PC-9 (cell line): ENCODE results near the gene PDE4D. TPM values are rescaled to one million over a fixed set of nuclear protein-coding genes. Genes with fewer than 3 reads are reported as not detected.

Experiments used
- BruUV-seq: library from RNA; stranded (reverse); fragments of 400-500 nt; replicated peaks from 2 replicates; lab custom pipeline; 2021; lab: Mats Ljungman, UMichigan
- CTCF ChIA-PET: fragments of 300-600 bp; sonication (Branson Sonifier 250); formaldehyde crosslinking; loops from one replicate; lab custom pipeline; 2022; ENCODE audit warnings: antibody characterized with exemption; lab: Charles Lee
- POLR2A ChIA-PET: fragments of 300-600 bp; sonication (Branson Sonifier 250); formaldehyde crosslinking; loops from one replicate; lab custom pipeline; 2022; ENCODE audit warnings: antibody characterized with exemption; ENCODE audit not compliant: unreplicated experiment; lab: Charles Lee
- DNase-seq, 2 experiments: peaks; one replicate each; pipeline versions ENCODE4 v3.0.0 to v3.0.0-alpha.2; 2015 to 2022; ENCODE audit warnings: mixed read lengths in 1 of 2
- H2AFZ ChIP-seq: fragments of 200-600 bp; sonication (generic); 2 replicates; pipeline ENCODE4 v1.8.1; 2017; ENCODE audit warnings: antibody characterized with exemption
- H3F3A ChIP-seq: fragments of 200-600 bp; sonication (generic); 2 replicates; pipeline ENCODE4 v1.8.1; 2017; ENCODE audit warnings: antibody characterized with exemption, mild to moderate bottlenecking, low read depth; ENCODE audit not compliant: insufficient read depth
- H3K27ac ChIP-seq: fragments of 200-600 bp; sonication (generic); 2 replicates; pipeline ENCODE4 v1.6.1; 2016; ENCODE audit warnings: mixed run types
- H3K27me3 ChIP-seq: fragments of 200-600 bp; sonication (generic); 2 replicates; pipeline ENCODE4 v1.6.1; 2016; ENCODE audit warnings: low read depth, mixed run types; ENCODE audit not compliant: insufficient read depth
- H3K36me3 ChIP-seq: fragments of 200-600 bp; sonication (generic); 2 replicates; pipeline ENCODE4 v1.6.1; 2016; ENCODE audit warnings: low read depth, mixed run types
- H3K4me1 ChIP-seq: fragments of 200-600 bp; sonication (generic); replicated peaks from 2 replicates; pipeline ENCODE4 v1.6.1; 2016; ENCODE audit warnings: mixed run types; ENCODE audit not compliant: insufficient read depth
- H3K4me2 ChIP-seq: fragments of 200-600 bp; sonication (generic); 2 replicates; pipeline ENCODE4 v1.6.1; 2017; ENCODE audit warnings: mixed run types
- H3K4me3 ChIP-seq: fragments of 200-600 bp; sonication (generic); 2 replicates; pipeline ENCODE4 v1.6.1; 2016; ENCODE audit warnings: mixed run types
- H3K79me2 ChIP-seq: fragments of 200-600 bp; sonication (generic); 2 replicates; pipeline ENCODE4 v1.6.1; 2017; ENCODE audit warnings: low read depth, mixed run types
- H3K9me2 ChIP-seq: fragments of 200-600 bp; sonication (generic); 2 replicates; pipeline ENCODE4 v1.8.1; 2017; ENCODE audit warnings: mild to moderate bottlenecking; ENCODE audit not compliant: insufficient read depth
- H3K9me3 ChIP-seq: fragments of 200-600 bp; sonication (generic); 2 replicates; pipeline ENCODE4 v1.8.1; 2016; ENCODE audit warnings: low read depth; ENCODE audit not compliant: insufficient read depth
- H4K20me1 ChIP-seq: fragments of 200-600 bp; sonication (generic); 2 replicates; pipeline ENCODE4 v1.8.1; 2017; ENCODE audit not compliant: insufficient read depth
- CTCF ChIP-seq: fragments of 200-600 bp; sonication (generic); conservative IDR thresholded peaks from 2 replicates; pipeline ENCODE4 v1.6.1; 2017; ENCODE audit warnings: mixed run types, antibody characterized with exemption, mild to moderate bottlenecking, moderate library complexity
- EZH2 ChIP-seq: fragments of 200-600 bp; sonication (generic); IDR thresholded peaks from 2 replicates; pipeline ENCODE4 v1.8.0; 2017; ENCODE audit warnings: antibody characterized with exemption, low read depth
- intact Hi-C: fragments of 100-400 bp; cut with micrococcal nuclease; formaldehyde crosslinking; loops from one replicate; pipeline ENCODE4 v1.10.0; 2022; ENCODE audit not compliant: unreplicated experiment
- total RNA-seq: library from RNA; stranded (reverse); gene quantifications from 2 replicates; pipeline ENCODE4 v1.2.3, GENCODE V29; 2021

PDE4D gene
- total RNA-seq, 1 experiment from 2014 or later = 9.8 TPM

GRCh38 chr5:59090323-59090722, 803.2 kb downstream of the PDE4D start:
- H3F3A ChIP-seq = no peaks in the 10 kb centered on the region
- no peaks in the 10 kb centered on the region for H3K27me3 ChIP-seq
- no peaks in the 10 kb centered on the region for H4K20me1 ChIP-seq
- no peak for TF ChIP-seq EZH2
- no peak for TF ChIP-seq CTCF
- H3K4me2 ChIP-seq = no peak overlapping the region
- no peak overlapping the region for H2AFZ ChIP-seq
- no peak overlapping the region for H3K4me3 ChIP-seq
- no peaks in the 10 kb centered on the region for H3K36me3 ChIP-seq
- POLR2A ChIA-PET = no interaction called here
- H3K4me1 ChIP-seq = no peaks in the 10 kb centered on the region
- no peak for DNase-seq
- CTCF ChIA-PET = no interaction called here
- no peaks in the 10 kb centered on the region for H3K79me2 ChIP-seq
- intact Hi-C loops = no loop called here
- no peaks in the 10 kb centered on the region for H3K9me3 ChIP-seq
- H3K9me2 ChIP-seq = peaks cover 4% of the 10 kb centered on the region; the same call in 1 of the 2 replicates
- no peak overlapping the region for H3K27ac ChIP-seq
- BruUV-seq = no TSS peak

GRCh38 chr5:59089767-59090166, 803.8 kb downstream of the PDE4D start:
- no peak overlapping the region for H2AFZ ChIP-seq
- H3K4me3 ChIP-seq = no peak overlapping the region
- no peak for TF ChIP-seq EZH2
- no peak for TF ChIP-seq CTCF
- intact Hi-C loops = no loop called here
- ChIA-PET POLR2A (no interaction called here), CTCF (no interaction called here)
- no peaks in the 10 kb centered on the region for H3K36me3 ChIP-seq
- no peaks in the 10 kb centered on the region for H3K9me3 ChIP-seq
- H3F3A ChIP-seq = no peaks in the 10 kb centered on the region
- no peaks in the 10 kb centered on the region for H3K79me2 ChIP-seq
- no peaks in the 10 kb centered on the region for H3K27me3 ChIP-seq
- no TSS peak for BruUV-seq
- H3K9me2 ChIP-seq = peaks cover 4% of the 10 kb centered on the region; the same call in 1 of the 2 replicates
- no peak for DNase-seq
- no peaks in the 10 kb centered on the region for H4K20me1 ChIP-seq
- no peaks in the 10 kb centered on the region for H3K4me1 ChIP-seq
- no peak overlapping the region for H3K4me2 ChIP-seq
- H3K27ac ChIP-seq = no peak overlapping the region

- Histone ChIP-seq H3K27me3 (no peaks in the 10 kb centered on the region), H3K9me2 (no peaks in the 10 kb centered on the region; the same call in 1 of the 2 replicates), H3K4me3 (no peak overlapping the region), H3K4me1 (no peaks in the 10 kb centered on the region), H3K9me3 (no peaks in the 10 kb centered on the region), H4K20me1 (no peaks in the 10 kb centered on the region), H3K79me2 (no peaks in the 10 kb centered on the region), H2AFZ (no peak overlapping the region), H3K36me3 (no peaks in the 10 kb centered on the region), H3F3A (no peaks in the 10 kb centered on the region), H3K4me2 (no peak overlapping the region), H3K27ac (no peak overlapping the region)
- DNase-seq = no peak
- POLR2A ChIA-PET = interaction anchor here (0.7 kb wide), 1 partner anchor 782 kb away, joined by 10 read pairs; no protein-coding TSS in a partner anchor
- no TSS peak for BruUV-seq
- intact Hi-C loops = no loop called here
- CTCF ChIA-PET = no interaction called here
- no peak for TF ChIP-seq EZH2
These were observed 805.0 kb downstream of the PDE4D start for GRCh38 chr5:59088546-59088945.

GRCh38 chr5:59086024-59086423, 807.5 kb downstream of the PDE4D start:
- H3K27me3 ChIP-seq = no peaks in the 10 kb centered on the region
- H3K9me2 ChIP-seq = no peaks in the 10 kb centered on the region; the same call in 1 of the 2 replicates
- no peak overlapping the region for H3K27ac ChIP-seq
- H3K4me3 ChIP-seq = no peak overlapping the region
- H3K36me3 ChIP-seq = no peaks in the 10 kb centered on the region
- no peak overlapping the region for H3K4me2 ChIP-seq
- H3K9me3 ChIP-seq = no peaks in the 10 kb centered on the region
- no TSS peak for BruUV-seq
- no peak for DNase-seq
- POLR2A ChIA-PET = no interaction called here
- H4K20me1 ChIP-seq = no peaks in the 10 kb centered on the region
- CTCF ChIA-PET = no interaction called here
- H3K79me2 ChIP-seq = no peaks in the 10 kb centered on the region
- no peak overlapping the region for H2AFZ ChIP-seq
- intact Hi-C loops = no loop called here
- H3K4me1 ChIP-seq = no peaks in the 10 kb centered on the region
- no peaks in the 10 kb centered on the region for H3F3A ChIP-seq
- no peak for TF ChIP-seq EZH2
- no peak for TF ChIP-seq CTCF
